Stomach (tissue), 9 donors: Measurements from ENCODE around the gene AP5Z1. TPM values are rescaled to one million over a fixed set of nuclear protein-coding genes. Genes with fewer than 3 reads are reported as not detected.

Source experiments
- DNase-seq, 2 donors: peaks; one replicate each; pipeline versions ENCODE4 v3.0.0 to v3.0.0-alpha.2; 2013 to 2019
- H3K27ac ChIP-seq, 5 donors: fragments of 200-600 bp in 4 of 5; sonication (generic) in 4 of 5; one replicate each; pipeline ENCODE4 v1.5.1; 2013 to 2019; ENCODE audit warnings: mild to moderate bottlenecking in 1 of 5, moderate library complexity in 1 of 5
- H3K27me3 ChIP-seq, 3 donors: fragments of 200-600 bp; sonication (generic); one replicate each; pipeline ENCODE4 v1.5.1; 2017 to 2019; ENCODE audit warnings: mixed run types in 1 of 3
- H3K36me3 ChIP-seq, 4 donors: fragments of 200-600 bp; sonication (generic); 1 replicate in 3 of 4; 2 replicates in 1 of 4; pipeline ENCODE4 v1.5.1; 2016 to 2019
- H3K4me1 ChIP-seq, 4 donors: fragments of 200-600 bp; sonication (generic); one replicate each; pipeline ENCODE4 v1.5.1; 2016 to 2019
- H3K4me3 ChIP-seq, 4 donors: fragments of 200-600 bp; sonication (generic) in 3 of 4; one replicate each; pipeline ENCODE4 v1.5.1; 2016 to 2019; ENCODE audit warnings: mild to moderate bottlenecking in 1 of 4
- H3K9me3 ChIP-seq, 4 donors: fragments of 200-600 bp; sonication (generic); one replicate each; pipeline ENCODE4 v1.5.1; 2016 to 2019
- EP300 ChIP-seq: sonication (generic); formaldehyde crosslinking; IDR thresholded peaks from one replicate; pipeline ENCODE4 v1.6.1; 2017; ENCODE audit warnings: antibody characterized with exemption
- POLR2A ChIP-seq, 4 donors: fragments of 450-650 bp; IDR thresholded peaks; one replicate each; pipeline ENCODE4 v1.6.1; 2016; ENCODE audit warnings: antibody characterized with exemption in 4 of 4, control low read depth in 2 of 4, mild to moderate bottlenecking in 1 of 4, moderate library complexity in 1 of 4
- POLR2AphosphoS5 ChIP-seq, 3 donors: sonication (generic); formaldehyde crosslinking; IDR thresholded peaks; one replicate each; pipeline ENCODE4 v1.6.1; 2016; ENCODE audit warnings: antibody characterized with exemption in 3 of 3
- WGBS, 5 donors: extraction: QIAGEN DNeasy Blood & Tissue Kit in 3 of 5; methylation state at CpG; one replicate each; pipeline versions ENCODE4 v1.1.5 to v1.1.7; 2013 to 2018; 5-methylcytosine and 5-hydroxymethylcytosine counted together
- intact Hi-C: fragments of 100-400 bp; cut with DNase I; formaldehyde crosslinking; loops from one replicate; pipeline ENCODE4 v1.15.1; 2023; ENCODE audit warnings: low total_unique reads
- polyA plus RNA-seq, 3 donors: library from polyadenylated mRNA; stranded (reverse); fragments of 200-250 nt; gene quantifications; one replicate each; pipeline ENCODE4 v1.2.3, GENCODE V29; 2013
- total RNA-seq, 5 donors: library from RNA; depleted of rRNA; stranded (reverse); fragments of >200 nt; gene quantifications; one replicate each; pipeline versions ENCODE4 v1.1.0 to v1.2.3, GENCODE V29; 2014 to 2016
- TF ChIP-seq, protein P1 (sequence below), 7 experiments: fragments of 450-650 bp in 4 of 7; fragments of 200-600 bp in 3 of 7; sonication (generic) in 3 of 7; IDR thresholded peaks; one replicate each; pipeline ENCODE4 v1.5.1; 2016 to 2019; ENCODE audit warnings: antibody characterized with exemption in 7 of 7, control low read depth in 2 of 7, mild to moderate bottlenecking in 1 of 7
- donor health status: healthy with polysubstance abuse.
- donor health status: Bipolar disorder and iron deficiency.
- donor health status: healthy.

Gene AP5Z1
- total and polyA plus RNA-seq, 8 donors = 11.6 to 140 (median 42.3) TPM

DNA sequence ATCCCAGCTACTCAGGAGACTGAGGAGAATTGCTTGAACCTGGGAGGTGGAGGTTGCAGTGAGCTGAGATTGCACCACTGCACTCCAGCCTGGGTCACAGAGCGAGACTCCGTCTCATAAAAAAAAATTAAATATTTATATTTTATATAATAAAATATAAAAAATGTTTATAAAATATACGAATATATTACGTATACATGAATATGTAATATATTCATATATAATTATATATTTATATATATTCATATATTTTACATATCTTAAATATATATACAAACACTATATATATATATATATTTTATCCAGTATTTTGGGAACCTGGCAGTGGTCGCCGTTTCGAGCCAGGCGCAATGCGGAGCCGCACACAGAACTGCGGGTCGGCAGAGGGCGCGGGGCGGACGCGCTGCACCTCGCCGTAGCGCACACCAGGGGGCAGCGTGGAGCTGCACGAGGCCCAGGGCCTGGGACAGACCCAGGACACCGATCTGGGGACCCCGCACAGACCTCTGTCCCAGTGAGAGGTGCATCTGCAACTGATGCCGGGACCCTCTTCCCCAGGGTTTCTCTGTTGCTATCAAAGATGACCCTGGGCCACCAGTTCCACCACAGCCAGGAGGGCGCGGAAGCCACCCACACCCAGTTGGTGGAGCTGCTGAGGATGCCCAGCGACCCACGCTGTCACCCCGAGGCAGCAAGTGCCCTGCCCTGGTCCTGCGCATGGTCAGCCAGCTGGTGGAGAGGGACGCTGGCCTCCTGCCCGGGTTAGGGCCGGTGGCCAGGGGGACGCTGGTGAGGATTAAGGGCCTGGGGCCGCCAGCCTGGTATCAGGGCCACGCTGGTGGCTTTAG, 22.7 kb downstream of the AP5Z1 start:
- TF ChIP-seq, protein P1, sequence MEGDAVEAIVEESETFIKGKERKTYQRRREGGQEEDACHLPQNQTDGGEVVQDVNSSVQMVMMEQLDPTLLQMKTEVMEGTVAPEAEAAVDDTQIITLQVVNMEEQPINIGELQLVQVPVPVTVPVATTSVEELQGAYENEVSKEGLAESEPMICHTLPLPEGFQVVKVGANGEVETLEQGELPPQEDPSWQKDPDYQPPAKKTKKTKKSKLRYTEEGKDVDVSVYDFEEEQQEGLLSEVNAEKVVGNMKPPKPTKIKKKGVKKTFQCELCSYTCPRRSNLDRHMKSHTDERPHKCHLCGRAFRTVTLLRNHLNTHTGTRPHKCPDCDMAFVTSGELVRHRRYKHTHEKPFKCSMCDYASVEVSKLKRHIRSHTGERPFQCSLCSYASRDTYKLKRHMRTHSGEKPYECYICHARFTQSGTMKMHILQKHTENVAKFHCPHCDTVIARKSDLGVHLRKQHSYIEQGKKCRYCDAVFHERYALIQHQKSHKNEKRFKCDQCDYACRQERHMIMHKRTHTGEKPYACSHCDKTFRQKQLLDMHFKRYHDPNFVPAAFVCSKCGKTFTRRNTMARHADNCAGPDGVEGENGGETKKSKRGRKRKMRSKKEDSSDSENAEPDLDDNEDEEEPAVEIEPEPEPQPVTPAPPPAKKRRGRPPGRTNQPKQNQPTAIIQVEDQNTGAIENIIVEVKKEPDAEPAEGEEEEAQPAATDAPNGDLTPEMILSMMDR (IDR thresholded peaks at IDR 0.05) = peak in 5 of 7 experiments; percentile 22 to 88 (median 75)
- TF ChIP-seq EP300 = no peak
- peak; percentile 48 to 79 for DNase-seq
- 20 to 39% (median 38%) methylated on average over 25 to 37 of the region's 37 CpGs for WGBS, 5 donors

DNA sequence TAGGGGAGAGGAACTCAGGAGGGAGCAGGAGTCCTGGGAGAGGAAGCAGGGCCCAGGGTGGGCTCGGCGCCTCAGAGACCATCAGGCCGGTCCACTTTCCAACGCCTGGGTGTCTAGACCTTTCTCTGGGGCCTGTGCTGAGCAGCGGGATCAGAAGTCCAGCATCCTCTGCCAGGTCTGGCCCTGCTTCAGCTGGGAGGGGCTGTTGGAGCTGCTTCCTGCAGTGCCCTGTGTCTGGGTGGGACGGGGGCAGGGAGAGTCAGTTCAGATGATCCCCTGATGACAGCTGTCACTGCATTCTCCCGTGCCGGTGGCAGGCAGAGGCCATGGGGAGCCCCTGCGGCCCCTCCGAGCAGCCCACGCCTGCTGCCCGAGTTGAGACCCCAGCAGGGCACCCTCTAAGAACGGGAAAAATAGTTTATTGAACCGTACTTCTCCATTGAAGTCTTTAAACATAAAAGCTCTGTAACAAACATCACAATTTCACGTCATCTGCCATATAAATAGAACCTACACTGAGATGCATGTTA, 23.3 kb downstream of the AP5Z1 start:
- 73 to 84% (median 81%) methylated on average over 11 to 15 of the region's 15 CpGs for WGBS, 5 donors
- Histone ChIP-seq H3K4me3 (no peak overlapping the region), H3K36me3 (no peaks in the 10 kb centered on the region), H3K27ac (no peak overlapping the region), H3K4me1 (peaks cover 0 to 7% (median 3%) of the 10 kb centered on the region in 4 donors), H3K9me3 (no peaks in the 10 kb centered on the region), H3K27me3 (peaks cover 0 to 19% (median 0%) of the 10 kb centered on the region in 3 donors)
- DNase-seq = no peak
- intact Hi-C loops = no loop called here
- TF ChIP-seq POLR2AphosphoS5 (IDR thresholded peaks at IDR 0.05) (no peak), POLR2A (IDR thresholded peaks at IDR 0.05) (no peak), EP300 (no peak)
- TF ChIP-seq, protein P1 (IDR thresholded peaks at IDR 0.05) = no peak

More for the DNA sequence above, 22.7 kb downstream of the AP5Z1 start:
- intact Hi-C loops = no loop called here
- peaks cover 0 to 13% (median 0%) of the 10 kb centered on the region in 3 donors for H3K27me3 ChIP-seq
- peaks cover 0 to 11% (median 3%) of the 10 kb centered on the region in 4 donors for H3K4me1 ChIP-seq
- no peaks in the 10 kb centered on the region for H3K9me3 ChIP-seq
- H3K4me3 ChIP-seq = no peak overlapping the region
- no peak overlapping the region for H3K27ac ChIP-seq
- H3K36me3 ChIP-seq = no peaks in the 10 kb centered on the region

DNA sequence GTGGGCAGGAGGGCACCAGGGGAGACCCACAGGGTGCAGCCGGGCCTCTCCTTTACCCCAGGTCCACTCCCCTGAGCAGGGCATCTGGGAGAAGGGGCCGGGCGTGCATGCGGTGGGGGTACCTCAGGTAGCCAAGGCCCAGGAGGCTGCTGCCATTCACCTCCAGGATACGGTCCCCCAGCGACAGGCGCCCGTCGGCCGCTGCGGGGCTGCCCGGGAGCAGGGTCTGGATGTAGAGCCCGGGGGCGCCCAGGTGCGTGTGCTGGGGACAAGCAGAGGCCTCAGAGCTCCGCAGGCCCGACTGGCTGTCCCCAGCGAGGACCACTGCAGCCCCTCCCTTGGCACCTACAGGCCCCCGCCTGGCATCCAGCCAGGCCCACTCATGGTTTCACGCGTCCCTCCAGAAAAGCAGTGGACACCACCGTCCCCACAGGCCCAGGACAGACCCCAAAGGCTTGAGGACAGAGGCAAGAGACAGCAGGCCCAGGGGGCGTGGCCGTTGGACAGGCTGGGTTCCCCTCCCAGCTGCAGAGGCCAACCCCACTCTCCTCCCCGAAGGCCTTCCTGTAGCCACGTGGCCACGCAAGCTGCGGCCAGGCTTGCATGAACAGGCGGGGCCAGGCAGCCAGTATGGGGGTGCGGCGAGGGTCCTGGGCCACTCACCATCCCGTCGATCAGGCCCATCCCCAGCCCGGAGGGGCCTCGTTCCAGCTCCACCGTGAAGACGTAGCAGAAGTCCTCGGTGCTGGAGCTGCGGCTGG, 24.3 kb downstream of the AP5Z1 start:
- Histone ChIP-seq H3K27ac (no peak overlapping the region), H3K36me3 (no peaks in the 10 kb centered on the region), H3K27me3 (peaks cover 0 to 19% (median 0%) of the 10 kb centered on the region in 3 donors), H3K4me3 (no peak overlapping the region), H3K9me3 (no peaks in the 10 kb centered on the region), H3K4me1 (peaks cover 0 to 7% (median 3%) of the 10 kb centered on the region in 4 donors)
- intact Hi-C loops = loop anchor here (10.0 kb wide), 1 partner anchor 285 kb away; no protein-coding TSS in a partner anchor
- TF ChIP-seq, protein P1 (IDR thresholded peaks at IDR 0.05) = no peak
- TF ChIP-seq EP300 = no peak
- TF ChIP-seq POLR2A (IDR thresholded peaks at IDR 0.05) = no peak
- TF ChIP-seq POLR2AphosphoS5 (IDR thresholded peaks at IDR 0.05) = no peak
- peak in 1 of 2 donors; percentile 52 for DNase-seq
- WGBS, 5 donors = 56 to 74% (median 70%) methylated on average over 10 to 39 of the region's 39 CpGs

DNA sequence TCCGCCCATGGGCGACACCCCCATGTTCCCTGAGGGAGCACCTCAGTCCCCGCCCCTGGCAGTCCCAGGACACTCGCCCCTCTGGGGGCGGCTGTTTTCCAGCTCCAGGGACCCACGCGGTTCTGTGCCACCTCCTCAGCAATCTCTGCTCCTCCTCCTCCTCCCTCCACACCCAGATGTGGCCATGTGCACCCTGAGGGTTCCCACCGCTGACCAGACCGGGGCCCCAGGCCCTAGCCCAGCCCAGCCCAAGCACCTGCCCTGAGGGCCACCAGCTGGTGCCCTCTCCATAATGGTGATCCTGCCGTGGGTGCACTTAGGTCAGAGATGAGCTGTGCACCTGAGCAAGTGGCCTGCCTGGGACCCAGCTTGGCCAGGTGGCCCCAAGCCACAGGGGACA, 25.1 kb downstream of the AP5Z1 start:
- H3K27ac ChIP-seq = no peak overlapping the region
- TF ChIP-seq EP300 = no peak
- TF ChIP-seq POLR2A (IDR thresholded peaks at IDR 0.05) = no peak
- no peak for TF ChIP-seq POLR2AphosphoS5 (IDR thresholded peaks at IDR 0.05)
- TF ChIP-seq, protein P1 (IDR thresholded peaks at IDR 0.05) = no peak
- H3K9me3 ChIP-seq = no peaks in the 10 kb centered on the region
- DNase-seq = no peak
- intact Hi-C loops = loop anchor here (10.0 kb wide), 1 partner anchor 284 kb away; no protein-coding TSS in a partner anchor
- H3K4me1 ChIP-seq = peaks cover 0 to 7% (median 3%) of the 10 kb centered on the region in 4 donors
- WGBS, 5 donors = 74 to 78% (median 77%) methylated on average over 7 to 10 of the region's 10 CpGs
- H3K4me3 ChIP-seq = no peak overlapping the region
- H3K36me3 ChIP-seq = no peaks in the 10 kb centered on the region
- H3K27me3 ChIP-seq = peaks cover 0 to 24% (median 0%) of the 10 kb centered on the region in 3 donors
